ENCODE data around the gene TTL.

The TTL gene

GRCh38 chr2:112483042-112483473 lies 1.1 kb downstream of the TTL start:
- no peak for DNase-seq (ENCODE audit: extremely low read depth, low read depth)

GRCh38 chr2:112483831-112484230 lies 1.9 kb downstream of the TTL start:
- DNase-seq (ENCODE audit: extremely low read depth, low read depth), result no peak
- TF ChIP-seq, protein P1, sequence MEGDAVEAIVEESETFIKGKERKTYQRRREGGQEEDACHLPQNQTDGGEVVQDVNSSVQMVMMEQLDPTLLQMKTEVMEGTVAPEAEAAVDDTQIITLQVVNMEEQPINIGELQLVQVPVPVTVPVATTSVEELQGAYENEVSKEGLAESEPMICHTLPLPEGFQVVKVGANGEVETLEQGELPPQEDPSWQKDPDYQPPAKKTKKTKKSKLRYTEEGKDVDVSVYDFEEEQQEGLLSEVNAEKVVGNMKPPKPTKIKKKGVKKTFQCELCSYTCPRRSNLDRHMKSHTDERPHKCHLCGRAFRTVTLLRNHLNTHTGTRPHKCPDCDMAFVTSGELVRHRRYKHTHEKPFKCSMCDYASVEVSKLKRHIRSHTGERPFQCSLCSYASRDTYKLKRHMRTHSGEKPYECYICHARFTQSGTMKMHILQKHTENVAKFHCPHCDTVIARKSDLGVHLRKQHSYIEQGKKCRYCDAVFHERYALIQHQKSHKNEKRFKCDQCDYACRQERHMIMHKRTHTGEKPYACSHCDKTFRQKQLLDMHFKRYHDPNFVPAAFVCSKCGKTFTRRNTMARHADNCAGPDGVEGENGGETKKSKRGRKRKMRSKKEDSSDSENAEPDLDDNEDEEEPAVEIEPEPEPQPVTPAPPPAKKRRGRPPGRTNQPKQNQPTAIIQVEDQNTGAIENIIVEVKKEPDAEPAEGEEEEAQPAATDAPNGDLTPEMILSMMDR (IDR thresholded peaks at IDR 0.05; ENCODE audit: low read depth, low read length), result no peak

More at GRCh38 chr2:112483042-112483473, 1.1 kb downstream of the TTL start:
- TF ChIP-seq, protein P1 (IDR thresholded peaks at IDR 0.05; ENCODE audit: low read depth, low read length), result no peak

- DNase-seq (ENCODE audit: extremely low read depth, low read depth), result no peak
- TF ChIP-seq, protein P1 (IDR thresholded peaks at IDR 0.05; ENCODE audit: low read depth, low read length), result no peak
These were observed 3.9 kb downstream of the TTL start for GRCh38 chr2:112485849-112486248.

DNA sequence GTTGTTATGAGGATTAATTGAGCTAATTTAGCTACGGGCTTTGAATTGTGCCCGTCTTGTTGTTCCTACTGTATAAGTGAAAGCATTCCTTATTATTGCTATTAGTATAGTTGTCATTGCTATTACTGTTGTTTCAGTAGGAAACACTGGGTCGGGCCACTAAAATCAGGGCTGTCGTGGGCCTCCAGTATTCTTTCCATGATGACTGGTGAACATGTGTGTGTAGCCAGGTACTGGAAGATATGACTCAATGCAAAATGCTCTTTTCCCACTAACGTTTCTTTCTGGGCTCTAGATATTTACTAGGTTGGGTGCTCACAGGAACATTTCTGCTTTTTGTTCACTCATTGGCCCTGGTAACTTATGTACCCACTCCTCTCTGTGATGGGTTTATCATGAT lies 4.9 kb downstream of the TTL start:
- TF ChIP-seq, protein P1 (IDR thresholded peaks at IDR 0.05; ENCODE audit: low read depth, low read length), result no peak
- DNase-seq (ENCODE audit: extremely low read depth, low read depth), result no peak

DNA sequence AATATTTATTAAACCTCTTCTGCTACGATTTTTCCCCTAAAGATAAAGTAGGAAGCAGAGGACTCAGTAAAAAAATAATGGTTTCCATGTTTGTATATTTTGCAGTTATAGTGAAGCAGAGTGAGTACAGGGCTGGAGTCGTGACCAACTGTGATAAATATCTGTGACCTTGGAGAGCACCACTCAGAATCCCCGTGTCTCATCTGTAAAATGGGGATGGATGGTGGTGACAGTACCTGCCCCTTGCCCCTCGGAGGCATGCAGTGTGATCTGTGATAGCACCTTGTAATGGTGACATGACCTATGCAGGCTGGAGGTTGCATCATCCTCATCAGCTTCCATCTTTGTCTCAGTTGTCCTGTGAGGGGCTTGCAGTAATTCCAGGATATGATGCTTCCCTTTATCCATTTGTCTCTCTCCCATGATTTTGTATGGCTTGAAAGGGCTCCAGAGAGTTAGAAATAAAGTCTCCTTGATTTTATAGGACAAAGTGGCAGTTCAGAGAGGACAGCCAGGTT lies 5.5 kb downstream of the TTL start:
- TF ChIP-seq, protein P1 (IDR thresholded peaks at IDR 0.05; ENCODE audit: low read depth, low read length), result no peak
- DNase-seq (ENCODE audit: extremely low read depth, low read depth), result no peak

DNA sequence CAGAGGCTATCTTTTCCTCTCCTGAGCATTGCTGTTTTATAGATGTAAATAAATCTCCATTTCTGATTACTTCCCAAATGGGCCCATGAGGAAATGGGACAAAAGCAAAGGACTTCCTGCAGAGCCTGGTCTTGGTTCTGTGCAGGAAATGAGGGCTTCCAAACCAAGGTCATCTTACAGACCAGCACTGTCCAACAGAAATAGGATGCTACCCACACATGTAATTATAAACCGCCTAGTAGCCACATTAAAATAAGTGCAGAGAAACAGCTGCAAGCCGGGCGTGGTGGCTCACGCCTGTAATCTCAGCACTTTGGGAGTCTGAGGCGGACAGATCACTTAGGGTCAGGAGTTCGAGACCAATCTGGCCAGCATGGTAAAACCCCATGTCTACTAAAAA lies 6.2 kb downstream of the TTL start:
- TF ChIP-seq, protein P1 (IDR thresholded peaks at IDR 0.05; ENCODE audit: low read depth, low read length), result no peak
- DNase-seq (ENCODE audit: extremely low read depth, low read depth), result no peak

DNA sequence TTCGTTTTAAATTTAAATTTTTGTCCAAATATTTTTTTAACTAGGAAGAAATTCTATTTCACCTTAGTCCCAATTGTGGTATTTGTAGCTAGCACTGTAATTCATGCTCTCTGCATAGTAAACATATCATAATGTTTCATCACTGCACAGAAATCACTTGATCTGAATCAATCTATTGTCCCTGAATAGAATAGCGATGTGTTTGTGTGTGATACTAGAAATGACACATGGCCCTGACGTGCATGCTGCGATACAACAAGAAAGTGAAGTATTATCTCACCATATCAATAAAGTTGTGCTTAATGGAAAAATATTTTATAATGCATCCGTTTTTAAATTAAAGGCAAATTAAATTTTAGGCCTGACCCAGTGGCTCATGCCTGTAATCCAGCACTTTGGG lies 10.0 kb downstream of the TTL start:
- TF ChIP-seq, protein P1 (IDR thresholded peaks at IDR 0.05; ENCODE audit: low read depth, low read length), result no peak
- no peak for DNase-seq (ENCODE audit: extremely low read depth, low read depth)

Data from AG09319 (cell line).